HEK293T (cell line): Measurements from ENCODE around the gene SLC11A1.

ENCODE experiments used
- BHLHE40 ChIP-seq: fragments of 450-650 bp; IDR thresholded peaks from 2 replicates; pipeline ENCODE4 v1.6.1; 2016; ENCODE audit warnings: mild to moderate bottlenecking, moderate library complexity, borderline replicate concordance
- CTBP1 ChIP-seq: fragments of 450-650 bp; IDR thresholded peaks from 2 replicates; pipeline ENCODE4 v1.6.1; 2016; ENCODE audit warnings: borderline replicate concordance
- FOXK2 ChIP-seq: fragments of 450-650 bp; IDR thresholded peaks from 2 replicates; pipeline ENCODE4 v1.6.1; 2016; ENCODE audit warnings: mild to moderate bottlenecking
- FOXM1 ChIP-seq: fragments of 450-650 bp; IDR thresholded peaks from 2 replicates; pipeline ENCODE4 v1.6.1; 2017; ENCODE audit warnings: mild to moderate bottlenecking, borderline replicate concordance
- SP1 ChIP-seq: fragments of 450-650 bp; IDR thresholded peaks from 2 replicates; pipeline ENCODE4 v1.6.1; 2017

GRCh38 chr2:218397820-218398436 is 15.9 kb downstream of the SLC11A1 start:
- TF ChIP-seq CTBP1 (no peak), BHLHE40 (no peak), FOXM1 (no peak), FOXK2 (no peak), SP1 (no peak)
